Skin of body (tissue), 2 donors: ENCODE measurements around the gene IGFL2. TPM values are rescaled to one million over a fixed set of nuclear protein-coding genes. Genes with fewer than 3 reads are reported as not detected.
"Not testable (repeated sequence)": the region's sequence is repeated elsewhere in the genome, so short reads cannot be mapped to it uniquely, and the experiment has no call there.

Source experiments
- DNase-seq: peaks from one replicate; lab custom pipeline; 2025; lab: John Stamatoyannopoulos, UW
- total RNA-seq: library from RNA; depleted of rRNA; stranded (reverse); fragments of >200 nt; gene quantifications from one replicate; pipeline ENCODE4 v1.2.3, GENCODE V29; 2014

The IGFL2 gene
- total RNA-seq, 1 donor from 2014 or later: 19.9 TPM

GRCh38 chr19:46141421-46141820, 6.6 kb upstream of the IGFL2 start:
- no peak for DNase-seq

- DNase-seq: no peak
These were observed 5.7 kb upstream of the IGFL2 start for GRCh38 chr19:46142294-46142693.

GRCh38 chr19:46144756-46145155, 3.3 kb upstream of the IGFL2 start:
- no peak for DNase-seq

- DNase-seq: no peak
These were observed 785 bp upstream of the IGFL2 start for GRCh38 chr19:46147166-46147740.

GRCh38 chr19:46150606-46151005, 2.6 kb downstream of the IGFL2 start:
- no peak for DNase-seq

- no peak for DNase-seq
These were observed 7.2 kb downstream of the IGFL2 start for GRCh38 chr19:46155237-46155636.

- no peak for DNase-seq
These were observed 11.6 kb downstream of the IGFL2 start for GRCh38 chr19:46159418-46160232.

- no peak for DNase-seq
These were observed 12.3 kb downstream of the IGFL2 start for GRCh38 chr19:46160233-46160775.

- not testable (repeated sequence) for DNase-seq
These were observed 13.7 kb downstream of the IGFL2 start for GRCh38 chr19:46161642-46162257.

- no peak for DNase-seq
These were observed 14.7 kb downstream of the IGFL2 start for GRCh38 chr19:46162731-46163130.

- DNase-seq: no peak
These were observed 25.9 kb downstream of the IGFL2 start for GRCh38 chr19:46173886-46174480.

GRCh38 chr19:46176116-46176860, 28.2 kb downstream of the IGFL2 start:
- DNase-seq: no peak

GRCh38 chr19:46179076-46179759, 31.2 kb downstream of the IGFL2 start:
- DNase-seq: no peak

GRCh38 chr19:46180701-46181387, 32.8 kb downstream of the IGFL2 start:
- DNase-seq: no peak

- DNase-seq: no peak
These were observed 33.3 kb downstream of the IGFL2 start for GRCh38 chr19:46181388-46181779.

GRCh38 chr19:46182476-46182875, 34.4 kb downstream of the IGFL2 start:
- no peak for DNase-seq

GRCh38 chr19:46184775-46185710, 37.0 kb downstream of the IGFL2 start:
- not testable (repeated sequence) for DNase-seq

- DNase-seq: no peak
These were observed 38.2 kb downstream of the IGFL2 start for GRCh38 chr19:46186101-46186716.
